GM12872 (cell line): ENCODE measurements around the gene PITX1.

ENCODE experiments used
- CTCF ChIP-seq: IDR thresholded peaks from 3 replicates; pipeline ENCODE4 v1.5.1; 2011; ENCODE audit warnings: low read depth, mild to moderate bottlenecking, low read length, moderate library complexity; ENCODE audit not compliant: insufficient read depth

Gene PITX1

GRCh38 chr5:135034236-135034962, 371 bp upstream of the PITX1 start:
- TF ChIP-seq CTCF: no peak

- no peak for TF ChIP-seq CTCF
Measured at GRCh38 chr5:135032999-135033861, 798 bp downstream of the PITX1 start.

GRCh38 chr5:135032695-135032998, 1.4 kb downstream of the PITX1 start:
- TF ChIP-seq CTCF: no peak

- no peak for TF ChIP-seq CTCF
Measured at GRCh38 chr5:135031813-135032694, 2.0 kb downstream of the PITX1 start.

- no peak for TF ChIP-seq CTCF
Measured at GRCh38 chr5:135030956-135031812, 2.8 kb downstream of the PITX1 start.

GRCh38 chr5:135030123-135030955, 3.7 kb downstream of the PITX1 start:
- no peak for TF ChIP-seq CTCF
